HepG2 (cell line): ENCODE results near the gene SEMA3B. TPM values are rescaled to one million over a fixed set of nuclear protein-coding genes. Genes with fewer than 3 reads are reported as not detected.
A peak's percentile ranks its signal among the peaks of the same experiment; 100 is the strongest.

Experiments used
- ATF4 ChIP-seq, 2 experiments: fragments of 450-650 bp in 1 of 2; sonication (generic) in 1 of 2; formaldehyde crosslinking; IDR thresholded peaks; 2 replicates each; pipeline versions ENCODE4 v1.5.0 to v1.8.0; 2020 to 2022; ENCODE audit warnings: mild to moderate bottlenecking in 1 of 2, missing genetic modification reagents in 1 of 2
- HNRNPL ChIP-seq: fragments of 200-400 bp; formaldehyde crosslinking; IDR thresholded peaks from 2 replicates; pipeline ENCODE4 v1.6.1; 2017; ENCODE audit warnings: mild to moderate bottlenecking, low read depth, low read length
- KMT2B ChIP-seq: IDR thresholded peaks from 2 replicates; pipeline ENCODE4 v1.6.1; 2016; ENCODE audit warnings: missing genetic modification reagents, missing compliant biosample characterization
- NFRKB ChIP-seq: fragments of 450-650 bp; IDR thresholded peaks from 2 replicates; pipeline ENCODE4 v1.6.1; 2017
- PBX3 ChIP-seq: sonication (generic); formaldehyde crosslinking; IDR thresholded peaks from 2 replicates; pipeline ENCODE4 v1.8.1; 2023; ENCODE audit warnings: missing genetic modification reagents, inconsistent platforms, borderline replicate concordance
- PHF20 ChIP-seq: sonication (generic); formaldehyde crosslinking; IDR thresholded peaks from 2 replicates; pipeline ENCODE4 v1.5.0; 2020; ENCODE audit warnings: mild to moderate bottlenecking, missing genetic modification reagents
- POLR2A ChIP-seq, 2 experiments: IDR thresholded peaks; 2 replicates each; pipeline ENCODE4 v1.6.1; 2011; ENCODE audit warnings: low read depth in 2 of 2, low read length in 2 of 2, mild to moderate bottlenecking in 1 of 2, moderate library complexity in 1 of 2; ENCODE audit not compliant: insufficient read depth in 1 of 2
- TAF1 ChIP-seq: sonication (generic); formaldehyde crosslinking; IDR thresholded peaks from 2 replicates; pipeline ENCODE4 v1.4.0; 2020; ENCODE audit warnings: missing genetic modification reagents
- YY1 ChIP-seq: IDR thresholded peaks from 2 replicates; pipeline ENCODE4 v1.6.1; 2011; ENCODE audit warnings: low read length, low read depth, moderate library complexity, mild to moderate bottlenecking; ENCODE audit not compliant: insufficient read depth, insufficient replicate concordance
- ZBTB10 ChIP-seq: sonication (generic); formaldehyde crosslinking; IDR thresholded peaks from 2 replicates; pipeline ENCODE4 v1.4.0; 2020; ENCODE audit warnings: missing genetic modification reagents, borderline replicate concordance
- ZNF160 ChIP-seq: sonication (generic); formaldehyde crosslinking; IDR thresholded peaks from 2 replicates; pipeline ENCODE4 v1.8.0; 2022; ENCODE audit warnings: mild to moderate bottlenecking, inconsistent platforms, missing genetic modification reagents
- ZNF180 ChIP-seq: sonication (generic); formaldehyde crosslinking; IDR thresholded peaks from 2 replicates; pipeline ENCODE4 v1.4.0; 2020; ENCODE audit warnings: low read depth, missing genetic modification reagents, borderline replicate concordance
- ZNF256 ChIP-seq: sonication (generic); formaldehyde crosslinking; conservative IDR thresholded peaks from 2 replicates; pipeline ENCODE4 v1.4.0; 2020; ENCODE audit warnings: missing genetic modification reagents
- ZNF354B ChIP-seq: sonication (generic); formaldehyde crosslinking; IDR thresholded peaks from 2 replicates; pipeline ENCODE4 v1.8.0; 2022; ENCODE audit warnings: mild to moderate bottlenecking, missing genetic modification reagents
- ZNF496 ChIP-seq: sonication (generic); formaldehyde crosslinking; IDR thresholded peaks from 2 replicates; pipeline ENCODE4 v1.8.1; 2023; ENCODE audit warnings: mild to moderate bottlenecking, moderate library complexity, missing genetic modification reagents; ENCODE audit not compliant: insufficient replicate concordance
- ZNF724P ChIP-seq: sonication (generic); formaldehyde crosslinking; IDR thresholded peaks from 2 replicates; pipeline ENCODE4 v1.8.0; 2022; ENCODE audit warnings: missing genetic modification reagents, borderline replicate concordance
- ZNF816 ChIP-seq: sonication (generic); formaldehyde crosslinking; IDR thresholded peaks from 2 replicates; pipeline ENCODE4 v1.8.0; 2022; ENCODE audit warnings: missing genetic modification reagents, mild to moderate bottlenecking, borderline replicate concordance
- ZSCAN21 ChIP-seq: sonication (generic); formaldehyde crosslinking; IDR thresholded peaks from 2 replicates; pipeline ENCODE4 v1.8.0; 2022; ENCODE audit warnings: mild to moderate bottlenecking, missing genetic modification reagents, moderate library complexity, borderline replicate concordance
- polyA plus RNA-seq, 8 experiments: library from polyadenylated mRNA; depleted of rRNA in 3 of 8; stranded (reverse) in 7 of 8; unstranded in 1 of 8; fragments of >200 nt; fragmentation: Illumina TruSeq in 4 of 8; extraction: Trizol in 4 of 8; gene quantifications; 2 replicates each; pipeline versions ENCODE4 v1.2.1 to v1.2.3, GENCODE V29; 2011 to 2016; ENCODE audit warnings: low read depth in 4 of 8, missing spikeins in 1 of 8, mixed read lengths in 1 of 8; ENCODE audit not compliant: insufficient read depth in 1 of 8
- total RNA-seq, 5 experiments: library from RNA; depleted of rRNA; stranded (reverse); fragments of >200 nt; fragmentation: Illumina TruSeq; extraction: Trizol; gene quantifications; 2 replicates each; pipeline ENCODE4 v1.2.3, GENCODE V29; 2016; ENCODE audit warnings: low read depth in 1 of 5
- TF ChIP-seq, protein P1 (sequence below): sonication (generic); formaldehyde crosslinking; IDR thresholded peaks from 2 replicates; pipeline ENCODE4 v1.4.0; 2020; ENCODE audit warnings: missing genetic modification reagents

The SEMA3B gene
- total and polyA plus RNA-seq, 2 of the 13 experiments (the other 11 are each of a cell fraction or from before 2014, with no cell fraction given) = 93.2 to 158 TPM

- TF ChIP-seq ZNF160 (CRISPR knock-in tag) (no peak), TAF1 (peak; percentile 36; the same call in 1 of the 2 replicates), ATF4 (CRISPR knock-in tag; IDR thresholded peaks at IDR 0.05) (no peak), YY1 (no peak), ZNF724P (no peak; the same call in 1 of the 2 replicates), ZNF256 (CRISPR knock-in tag) (no peak), ZNF496 (CRISPR knock-in tag) (no peak), ZSCAN21 (CRISPR knock-in tag) (no peak; the same call in 1 of the 2 replicates), NFRKB (no peak), ZNF180 (CRISPR knock-in tag) (no peak), PBX3 (no peak), ZBTB10 (CRISPR knock-in tag) (no peak), ZNF816 (CRISPR knock-in tag) (no peak), PHF20 (CRISPR knock-in tag) (no peak), POLR2A (IDR thresholded peaks at IDR 0.05; ENCODE audit: insufficient read depth in 1 of 2, low read depth in 2 of 2, low read length in 2 of 2) (peak in 1 of 2 experiments; percentile 58; a peak in 1 of 4 replicates), HNRNPL (no peak), ZNF354B (CRISPR knock-in tag) (no peak), KMT2B (CRISPR knock-in tag) (no peak)
- TF ChIP-seq, protein P1, sequence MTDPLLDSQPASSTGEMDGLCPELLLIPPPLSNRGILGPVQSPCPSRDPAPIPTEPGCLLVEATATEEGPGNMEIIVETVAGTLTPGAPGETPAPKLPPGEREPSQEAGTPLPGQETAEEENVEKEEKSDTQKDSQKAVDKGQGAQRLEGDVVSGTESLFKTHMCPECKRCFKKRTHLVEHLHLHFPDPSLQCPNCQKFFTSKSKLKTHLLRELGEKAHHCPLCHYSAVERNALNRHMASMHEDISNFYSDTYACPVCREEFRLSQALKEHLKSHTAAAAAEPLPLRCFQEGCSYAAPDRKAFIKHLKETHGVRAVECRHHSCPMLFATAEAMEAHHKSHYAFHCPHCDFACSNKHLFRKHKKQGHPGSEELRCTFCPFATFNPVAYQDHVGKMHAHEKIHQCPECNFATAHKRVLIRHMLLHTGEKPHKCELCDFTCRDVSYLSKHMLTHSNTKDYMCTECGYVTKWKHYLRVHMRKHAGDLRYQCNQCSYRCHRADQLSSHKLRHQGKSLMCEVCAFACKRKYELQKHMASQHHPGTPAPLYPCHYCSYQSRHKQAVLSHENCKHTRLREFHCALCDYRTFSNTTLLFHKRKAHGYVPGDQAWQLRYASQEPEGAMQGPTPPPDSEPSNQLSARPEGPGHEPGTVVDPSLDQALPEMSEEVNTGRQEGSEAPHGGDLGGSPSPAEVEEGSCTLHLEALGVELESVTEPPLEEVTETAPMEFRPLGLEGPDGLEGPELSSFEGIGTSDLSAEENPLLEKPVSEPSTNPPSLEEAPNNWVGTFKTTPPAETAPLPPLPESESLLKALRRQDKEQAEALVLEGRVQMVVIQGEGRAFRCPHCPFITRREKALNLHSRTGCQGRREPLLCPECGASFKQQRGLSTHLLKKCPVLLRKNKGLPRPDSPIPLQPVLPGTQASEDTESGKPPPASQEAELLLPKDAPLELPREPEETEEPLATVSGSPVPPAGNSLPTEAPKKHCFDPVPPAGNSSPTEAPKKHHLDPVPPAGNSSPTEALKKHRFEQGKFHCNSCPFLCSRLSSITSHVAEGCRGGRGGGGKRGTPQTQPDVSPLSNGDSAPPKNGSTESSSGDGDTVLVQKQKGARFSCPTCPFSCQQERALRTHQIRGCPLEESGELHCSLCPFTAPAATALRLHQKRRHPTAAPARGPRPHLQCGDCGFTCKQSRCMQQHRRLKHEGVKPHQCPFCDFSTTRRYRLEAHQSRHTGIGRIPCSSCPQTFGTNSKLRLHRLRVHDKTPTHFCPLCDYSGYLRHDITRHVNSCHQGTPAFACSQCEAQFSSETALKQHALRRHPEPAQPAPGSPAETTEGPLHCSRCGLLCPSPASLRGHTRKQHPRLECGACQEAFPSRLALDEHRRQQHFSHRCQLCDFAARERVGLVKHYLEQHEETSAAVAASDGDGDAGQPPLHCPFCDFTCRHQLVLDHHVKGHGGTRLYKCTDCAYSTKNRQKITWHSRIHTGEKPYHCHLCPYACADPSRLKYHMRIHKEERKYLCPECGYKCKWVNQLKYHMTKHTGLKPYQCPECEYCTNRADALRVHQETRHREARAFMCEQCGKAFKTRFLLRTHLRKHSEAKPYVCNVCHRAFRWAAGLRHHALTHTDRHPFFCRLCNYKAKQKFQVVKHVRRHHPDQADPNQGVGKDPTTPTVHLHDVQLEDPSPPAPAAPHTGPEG (CRISPR knock-in tag) = no peak
Observed at GRCh38 chr3:50320853-50321335, 51.9 kb downstream of the SEMA3B start (continued).
